ENCODE results near the gene SCARF2. TPM values are rescaled to one million over a fixed set of nuclear protein-coding genes. Genes with fewer than 3 reads are reported as not detected.

The SCARF2 gene
- total RNA-seq, 1 donor from 2014 or later = 47.2 TPM

GRCh38 chr22:20431511-20432192 is 6.0 kb downstream of the SCARF2 start:
- peak overlapping the region; percentile 55 for H3K4me3 Mint-ChIP-seq
- H3K4me1 Mint-ChIP-seq = peaks cover 23% of the 10 kb centered on the region
- peaks cover 18% of the 10 kb centered on the region for H3K36me3 Mint-ChIP-seq
- H3K27ac Mint-ChIP-seq = no peak overlapping the region
- H3K27me3 Mint-ChIP-seq (ENCODE audit: low read depth) = peaks cover 16% of the 10 kb centered on the region
- no peaks in the 10 kb centered on the region for H3K9me3 Mint-ChIP-seq
- no peak for DNase-seq (ENCODE audit: low spot score in 2 of 2, unreplicated experiment in 2 of 2)
- TF ChIP-seq CTCF (IDR thresholded peaks at IDR 0.05; ENCODE audit: unreplicated experiment) = no peak

GRCh38 chr22:20430720-20431510 is 6.7 kb downstream of the SCARF2 start:
- TF ChIP-seq CTCF (IDR thresholded peaks at IDR 0.05; ENCODE audit: unreplicated experiment) = peak; percentile 21
- Mint-ChIP-seq H3K4me1 (peaks cover 22% of the 10 kb centered on the region), H3K9me3 (no peaks in the 10 kb centered on the region), H3K36me3 (peaks cover 18% of the 10 kb centered on the region), H3K27ac (no peak overlapping the region), H3K27me3 (ENCODE audit: low read depth) (peaks cover 16% of the 10 kb centered on the region), H3K4me3 (peak overlapping the region; percentile 53)
- DNase-seq (ENCODE audit: low spot score in 2 of 2, unreplicated experiment in 2 of 2) = peak in 1 of 2 experiments; percentile 70

- H3K27me3 Mint-ChIP-seq (ENCODE audit: low read depth) = peaks cover 16% of the 10 kb centered on the region
- peak overlapping the region; percentile 53 for H3K4me3 Mint-ChIP-seq
- no peak overlapping the region for H3K27ac Mint-ChIP-seq
- H3K4me1 Mint-ChIP-seq = peaks cover 14% of the 10 kb centered on the region
- no peaks in the 10 kb centered on the region for H3K9me3 Mint-ChIP-seq
- peaks cover 18% of the 10 kb centered on the region for H3K36me3 Mint-ChIP-seq
- TF ChIP-seq CTCF (IDR thresholded peaks at IDR 0.05; ENCODE audit: unreplicated experiment) = no peak
- no peak for DNase-seq (ENCODE audit: low spot score in 2 of 2, unreplicated experiment in 2 of 2)
These were observed 7.4 kb downstream of the SCARF2 start for GRCh38 chr22:20430101-20430719.

- no peak for DNase-seq (ENCODE audit: low spot score in 2 of 2, unreplicated experiment in 2 of 2)
- Mint-ChIP-seq H3K4me3 (no peak overlapping the region), H3K9me3 (no peaks in the 10 kb centered on the region), H3K27me3 (ENCODE audit: low read depth) (peaks cover 16% of the 10 kb centered on the region), H3K36me3 (peaks cover 21% of the 10 kb centered on the region), H3K27ac (no peak overlapping the region), H3K4me1 (peaks cover 8% of the 10 kb centered on the region)
- TF ChIP-seq CTCF (IDR thresholded peaks at IDR 0.05; ENCODE audit: unreplicated experiment) = no peak
These were observed 8.1 kb downstream of the SCARF2 start for GRCh38 chr22:20429254-20430100.

Measured in mesothelial cell of epicardium (in vitro differentiated cells).